ENCODE data around the gene PGM1.

GRCh38 chr1:63634471-63634870 lies 41.3 kb downstream of the PGM1 start:
- TF ChIP-seq CTCF (IDR thresholded peaks at IDR 0.05; ENCODE audit: insufficient read depth, low read depth, low read length) (no peak), EZH2 (IDR thresholded peaks at IDR 0.05; ENCODE audit: insufficient read depth, low read length) (no peak)
